HepG2 (cell line): ENCODE measurements around the gene NANOS1. TPM values are rescaled to one million over a fixed set of nuclear protein-coding genes. Genes with fewer than 3 reads are reported as not detected.

Experiments used
- ARID4A ChIP-seq: sonication (generic); formaldehyde crosslinking; IDR thresholded peaks from 2 replicates; pipeline ENCODE4 v1.5.0; 2020; ENCODE audit warnings: mild to moderate bottlenecking, missing genetic modification reagents, borderline replicate concordance
- CBX2 ChIP-seq, 2 experiments: fragments of 200-600 bp in 1 of 2; sonication (generic); formaldehyde crosslinking in 1 of 2; IDR thresholded peaks; 2 replicates each; pipeline versions ENCODE4 v1.7.0 to v1.8.1; 2018 to 2022; ENCODE audit warnings: low read depth in 2 of 2, low read length in 1 of 2, mild to moderate bottlenecking in 1 of 2, missing genetic modification reagents in 1 of 2
- CCDC6 ChIP-seq: sonication (generic); formaldehyde crosslinking; IDR thresholded peaks from 2 replicates; pipeline ENCODE4 v1.8.1; 2022; ENCODE audit warnings: mild to moderate bottlenecking, missing genetic modification reagents, moderate library complexity
- HMGXB3 ChIP-seq: sonication (generic); formaldehyde crosslinking; IDR thresholded peaks from 2 replicates; pipeline ENCODE4 v1.4.0; 2020; ENCODE audit warnings: missing genetic modification reagents, borderline replicate concordance
- HMGXB4 ChIP-seq, 2 experiments: sonication (generic) in 1 of 2; formaldehyde crosslinking in 1 of 2; IDR thresholded peaks; 2 replicates each; pipeline versions ENCODE4 v1.4.0 to v1.6.1; 2018 to 2020; ENCODE audit warnings: missing genetic modification reagents in 2 of 2, borderline replicate concordance in 1 of 2, low read depth in 1 of 2, mild to moderate bottlenecking in 1 of 2, missing biosample characterization in 1 of 2
- JARID2 ChIP-seq: sonication (generic); formaldehyde crosslinking; IDR thresholded peaks from 2 replicates; pipeline ENCODE4 v1.8.1; 2023; ENCODE audit warnings: missing genetic modification reagents, inconsistent platforms; ENCODE audit not compliant: insufficient replicate concordance
- SMAD9 ChIP-seq: sonication (generic); formaldehyde crosslinking; IDR thresholded peaks from 2 replicates; pipeline ENCODE4 v1.5.1; 2020; ENCODE audit warnings: mild to moderate bottlenecking, missing genetic modification reagents
- THAP7 ChIP-seq: sonication (generic); formaldehyde crosslinking; IDR thresholded peaks from 2 replicates; pipeline ENCODE4 v1.8.1; 2023; ENCODE audit warnings: mild to moderate bottlenecking, missing genetic modification reagents
- ZFP41 ChIP-seq: sonication (generic); formaldehyde crosslinking; IDR thresholded peaks from 2 replicates; pipeline ENCODE4 v1.4.0; 2020; ENCODE audit warnings: mild to moderate bottlenecking, missing genetic modification reagents, borderline replicate concordance
- ZIK1 ChIP-seq: sonication (generic); formaldehyde crosslinking; IDR thresholded peaks from 2 replicates; pipeline ENCODE4 v1.5.0; 2020; ENCODE audit warnings: mild to moderate bottlenecking, low read depth, missing genetic modification reagents, borderline replicate concordance
- ZNF3 ChIP-seq: IDR thresholded peaks from 2 replicates; pipeline ENCODE4 v1.7.0; 2017; ENCODE audit warnings: inconsistent platforms
- ZNF414 ChIP-seq: sonication (generic); formaldehyde crosslinking; IDR thresholded peaks from 2 replicates; pipeline ENCODE4 v1.5.0; 2020; ENCODE audit warnings: missing genetic modification reagents
- ZNF747 ChIP-seq: sonication (generic); formaldehyde crosslinking; IDR thresholded peaks from 2 replicates; pipeline ENCODE4 v1.8.1; 2023; ENCODE audit warnings: missing genetic modification reagents, mild to moderate bottlenecking, borderline replicate concordance
- polyA plus RNA-seq, 8 experiments: library from polyadenylated mRNA; depleted of rRNA in 3 of 8; stranded (reverse) in 7 of 8; unstranded in 1 of 8; fragments of >200 nt; fragmentation: Illumina TruSeq in 4 of 8; extraction: Trizol in 4 of 8; gene quantifications; 2 replicates each; pipeline versions ENCODE4 v1.2.1 to v1.2.3, GENCODE V29; 2011 to 2016; ENCODE audit warnings: low read depth in 4 of 8, missing spikeins in 1 of 8, mixed read lengths in 1 of 8; ENCODE audit not compliant: insufficient read depth in 1 of 8
- total RNA-seq, 5 experiments: library from RNA; depleted of rRNA; stranded (reverse); fragments of >200 nt; fragmentation: Illumina TruSeq; extraction: Trizol; gene quantifications; 2 replicates each; pipeline ENCODE4 v1.2.3, GENCODE V29; 2016; ENCODE audit warnings: low read depth in 1 of 5
- TF ChIP-seq, protein P1 (sequence below): sonication (generic); formaldehyde crosslinking; IDR thresholded peaks from 2 replicates; pipeline ENCODE4 v1.8.1; 2023; ENCODE audit warnings: mild to moderate bottlenecking, missing genetic modification reagents, borderline replicate concordance

Gene NANOS1
- total and polyA plus RNA-seq, 2 of the 13 experiments (the other 11 are each of a cell fraction or from before 2014, with no cell fraction given): 1.7 to 2.2 TPM

DNA sequence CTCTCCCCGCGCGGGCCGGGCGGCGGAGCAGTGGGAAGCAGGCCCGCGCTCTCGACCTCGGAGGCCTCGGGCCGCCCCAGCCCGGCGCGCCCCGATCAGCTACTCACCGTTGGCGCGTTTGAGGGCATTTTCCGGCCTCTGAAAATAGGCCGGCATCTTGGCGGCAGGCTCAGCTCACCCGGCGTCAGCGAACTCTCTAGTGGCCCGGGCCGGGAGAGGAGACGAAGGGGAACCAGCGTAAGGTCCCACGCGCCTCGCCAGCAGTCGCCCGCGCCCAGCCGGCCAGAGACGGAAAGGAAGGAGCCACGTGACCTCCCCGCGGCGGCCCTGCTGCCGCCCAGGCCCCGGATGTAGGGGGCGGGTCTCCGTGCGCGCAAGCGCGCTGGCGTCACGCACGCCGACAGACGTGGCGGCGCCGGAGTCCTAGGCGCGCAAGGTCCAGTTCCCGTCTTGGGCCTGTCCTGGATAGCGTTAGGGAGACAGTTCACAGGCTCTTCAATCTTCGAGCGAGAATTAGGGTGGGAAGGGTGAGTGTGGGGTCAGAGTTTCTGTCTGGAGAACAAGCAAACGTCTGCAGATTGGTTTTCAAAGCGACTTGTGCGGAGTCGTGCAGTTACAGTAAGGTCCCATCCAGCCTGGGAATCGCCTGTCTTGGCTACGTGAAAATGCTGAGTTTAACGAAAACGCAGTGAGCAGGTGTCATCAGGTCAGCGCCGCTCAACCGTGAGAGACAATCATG is 51.2 kb downstream of the NANOS1 start, which contains the start of gene EIF3A (continued):
- 0 out of 2 replicates have a peak, but pooled peaks have one; percentile 30 for TF ChIP-seq ZNF414 (CRISPR knock-in tag)
- TF ChIP-seq, protein P1, sequence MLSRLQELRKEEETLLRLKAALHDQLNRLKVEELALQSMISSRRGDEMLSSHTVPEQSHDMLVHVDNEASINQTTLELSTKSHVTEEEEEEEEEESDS (CRISPR knock-in tag): no peak
- no peak for TF ChIP-seq ZNF3 (CRISPR knock-in tag)
- no peak for TF ChIP-seq CBX2 (IDR thresholded peaks at IDR 0.05; ENCODE audit: low read depth, low read length)
- peak; percentile 87; the same call in 1 of the 2 replicates for TF ChIP-seq CBX2 (CRISPR knock-in tag; IDR thresholded peaks at IDR 0.05; ENCODE audit: low read depth)
- TF ChIP-seq ZFP41 (CRISPR knock-in tag): no peak
- peak; percentile 89 for TF ChIP-seq ZNF747 (CRISPR knock-in tag)
- TF ChIP-seq THAP7: peak; percentile 45; the same call in 1 of the 2 replicates
- TF ChIP-seq HMGXB4 (CRISPR knock-in tag; IDR thresholded peaks at IDR 0.05; ENCODE audit: borderline replicate concordance in 1 of 2, low read depth in 1 of 2): peak; percentile 5 to 90
- 0 out of 2 replicates have a peak, but pooled peaks have one; percentile 62 for TF ChIP-seq HMGXB3 (CRISPR knock-in tag)
- TF ChIP-seq ZIK1 (CRISPR knock-in tag): peak; percentile 72; the same call in 1 of the 2 replicates
- no peak for TF ChIP-seq JARID2 (CRISPR knock-in tag)
- no peak for TF ChIP-seq CCDC6 (CRISPR knock-in tag)
- TF ChIP-seq SMAD9 (CRISPR knock-in tag): no peak
- peak; percentile 93 for TF ChIP-seq ARID4A
